MM.1S (cell line): ENCODE measurements around the gene DISC1.

Experiments used
- EZH2 ChIP-seq: fragments of 300-600 bp; sonication (generic); optimal IDR thresholded peaks from 2 replicates; pipeline ENCODE3; 2017; ENCODE audit warnings: low read depth, mild to moderate bottlenecking, antibody characterized with exemption, low read length, mixed read lengths
- TF ChIP-seq, protein P1 (sequence below): fragments of 300-600 bp; sonication (generic); IDR thresholded peaks from 2 replicates; pipeline ENCODE4 v1.5.1; 2016; ENCODE audit warnings: antibody characterized with exemption, low read length, mixed read lengths

- TF ChIP-seq, protein P1, sequence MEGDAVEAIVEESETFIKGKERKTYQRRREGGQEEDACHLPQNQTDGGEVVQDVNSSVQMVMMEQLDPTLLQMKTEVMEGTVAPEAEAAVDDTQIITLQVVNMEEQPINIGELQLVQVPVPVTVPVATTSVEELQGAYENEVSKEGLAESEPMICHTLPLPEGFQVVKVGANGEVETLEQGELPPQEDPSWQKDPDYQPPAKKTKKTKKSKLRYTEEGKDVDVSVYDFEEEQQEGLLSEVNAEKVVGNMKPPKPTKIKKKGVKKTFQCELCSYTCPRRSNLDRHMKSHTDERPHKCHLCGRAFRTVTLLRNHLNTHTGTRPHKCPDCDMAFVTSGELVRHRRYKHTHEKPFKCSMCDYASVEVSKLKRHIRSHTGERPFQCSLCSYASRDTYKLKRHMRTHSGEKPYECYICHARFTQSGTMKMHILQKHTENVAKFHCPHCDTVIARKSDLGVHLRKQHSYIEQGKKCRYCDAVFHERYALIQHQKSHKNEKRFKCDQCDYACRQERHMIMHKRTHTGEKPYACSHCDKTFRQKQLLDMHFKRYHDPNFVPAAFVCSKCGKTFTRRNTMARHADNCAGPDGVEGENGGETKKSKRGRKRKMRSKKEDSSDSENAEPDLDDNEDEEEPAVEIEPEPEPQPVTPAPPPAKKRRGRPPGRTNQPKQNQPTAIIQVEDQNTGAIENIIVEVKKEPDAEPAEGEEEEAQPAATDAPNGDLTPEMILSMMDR: no peak
- no peak for TF ChIP-seq EZH2
Observed at GRCh38 chr1:231882333-231882732, 255.7 kb downstream of the DISC1 start.
